SK-N-MC (cell line): ENCODE data around the gene UBL3.

ENCODE experiments used
- EZH2 ChIP-seq: fragments of 200-600 bp; sonication (generic); IDR thresholded peaks from one replicate; pipeline ENCODE4 v1.6.1; 2017; ENCODE audit warnings: antibody characterized with exemption
- POLR2AphosphoS5 ChIP-seq: IDR thresholded peaks from 2 replicates; pipeline ENCODE4 v1.6.1; 2012; ENCODE audit warnings: mild to moderate bottlenecking, low read depth, low read length, borderline replicate concordance

DNA sequence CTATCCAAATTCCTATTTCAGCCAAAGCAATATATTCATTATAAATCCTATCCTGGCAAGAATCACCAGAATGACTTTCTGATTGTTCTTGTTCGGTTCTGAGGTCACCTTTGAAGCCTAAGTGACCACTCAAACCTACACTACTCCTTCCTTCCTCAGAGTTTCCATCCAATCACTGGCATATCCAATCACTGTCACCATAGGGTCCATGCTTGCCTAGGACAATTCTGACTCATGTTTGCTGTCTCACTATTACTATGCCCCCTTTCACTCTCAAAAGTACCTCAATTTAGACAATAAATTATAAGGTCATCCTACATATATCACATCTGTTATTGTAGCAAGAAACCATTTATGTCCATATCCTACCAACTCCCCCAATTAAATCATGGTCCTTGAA lies 58.9 kb downstream of the UBL3 start:
- TF ChIP-seq EZH2: no peak
- TF ChIP-seq POLR2AphosphoS5: no peak
